ENCODE measurements around the gene PPP4C.

Gene PPP4C

GRCh38 chr16:30065943-30066760, 9.6 kb upstream of the PPP4C start:
- Histone ChIP-seq H3K9me3 (ENCODE audit: insufficient read depth, low read length) (no peaks in the 10 kb centered on the region), H3K27me3 (ENCODE audit: low read depth, low read length) (no peaks in the 10 kb centered on the region), H3K36me3 (replicated peaks; ENCODE audit: low read depth, low read length) (peaks cover 51% of the 10 kb centered on the region), H4K20me1 (ENCODE audit: insufficient read depth, low read length) (peaks cover 48% of the 10 kb centered on the region), H3K27ac (ENCODE audit: low read length) (peak overlapping the region; percentile 73), H3K4me1 (ENCODE audit: low read length) (peaks cover 18% of the 10 kb centered on the region), H3K4me3 (ENCODE audit: low read length) (peak overlapping the region; percentile 94), H3K4me2 (ENCODE audit: low read length) (peak overlapping the region; percentile 88), H2AFZ (ENCODE audit: low read depth, low read length) (no peak overlapping the region), H3K9ac (ENCODE audit: low read length) (peak overlapping the region; percentile 90), H3K79me2 (ENCODE audit: low read length) (peaks cover 63% of the 10 kb centered on the region)
- TF ChIP-seq, protein P1, sequence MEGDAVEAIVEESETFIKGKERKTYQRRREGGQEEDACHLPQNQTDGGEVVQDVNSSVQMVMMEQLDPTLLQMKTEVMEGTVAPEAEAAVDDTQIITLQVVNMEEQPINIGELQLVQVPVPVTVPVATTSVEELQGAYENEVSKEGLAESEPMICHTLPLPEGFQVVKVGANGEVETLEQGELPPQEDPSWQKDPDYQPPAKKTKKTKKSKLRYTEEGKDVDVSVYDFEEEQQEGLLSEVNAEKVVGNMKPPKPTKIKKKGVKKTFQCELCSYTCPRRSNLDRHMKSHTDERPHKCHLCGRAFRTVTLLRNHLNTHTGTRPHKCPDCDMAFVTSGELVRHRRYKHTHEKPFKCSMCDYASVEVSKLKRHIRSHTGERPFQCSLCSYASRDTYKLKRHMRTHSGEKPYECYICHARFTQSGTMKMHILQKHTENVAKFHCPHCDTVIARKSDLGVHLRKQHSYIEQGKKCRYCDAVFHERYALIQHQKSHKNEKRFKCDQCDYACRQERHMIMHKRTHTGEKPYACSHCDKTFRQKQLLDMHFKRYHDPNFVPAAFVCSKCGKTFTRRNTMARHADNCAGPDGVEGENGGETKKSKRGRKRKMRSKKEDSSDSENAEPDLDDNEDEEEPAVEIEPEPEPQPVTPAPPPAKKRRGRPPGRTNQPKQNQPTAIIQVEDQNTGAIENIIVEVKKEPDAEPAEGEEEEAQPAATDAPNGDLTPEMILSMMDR (IDR thresholded peaks at IDR 0.05; ENCODE audit: low read depth, low read length): no peak
- no peak for TF ChIP-seq EZH2phosphoT487 (IDR thresholded peaks at IDR 0.05; ENCODE audit: low read depth)

DNA sequence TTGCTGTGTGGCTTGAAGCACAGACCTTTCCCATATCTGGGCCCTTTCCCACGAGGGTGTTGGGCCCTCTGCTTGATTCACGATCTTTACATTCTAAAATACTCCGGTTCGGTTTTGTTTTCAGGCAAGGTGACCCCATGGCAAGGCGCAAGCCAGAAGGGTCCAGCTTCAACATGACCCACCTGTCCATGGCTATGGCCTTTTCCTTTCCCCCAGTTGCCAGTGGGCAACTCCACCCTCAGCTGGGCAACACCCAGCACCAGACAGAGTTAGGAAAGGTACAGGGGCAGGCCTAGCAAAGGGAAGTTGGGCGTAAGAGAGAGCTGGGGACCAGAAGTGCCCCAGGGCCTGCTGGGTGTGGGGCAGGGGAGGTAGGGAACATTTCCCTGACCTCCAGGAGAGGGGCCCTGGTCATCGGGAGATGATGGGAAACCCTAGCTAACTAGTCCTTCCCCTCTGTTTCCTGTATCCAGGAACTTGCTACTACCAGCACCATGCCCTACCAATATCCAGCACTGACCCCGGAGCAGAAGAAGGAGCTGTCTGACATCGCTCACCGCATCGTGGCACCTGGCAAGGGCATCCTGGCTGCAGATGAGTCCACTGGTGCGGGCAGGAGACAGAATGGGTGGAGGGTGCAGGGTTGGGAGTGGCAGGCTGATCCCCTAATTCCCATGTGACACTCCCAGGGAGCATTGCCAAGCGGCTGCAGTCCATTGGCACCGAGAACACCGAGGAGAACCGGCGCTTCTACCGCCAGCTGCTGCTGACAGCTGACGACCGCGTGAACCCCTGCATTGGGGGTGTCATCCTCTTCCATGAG, 8.8 kb upstream of the PPP4C start:
- Histone ChIP-seq H3K4me1 (ENCODE audit: low read length) (peaks cover 18% of the 10 kb centered on the region), H3K27me3 (ENCODE audit: low read depth, low read length) (no peaks in the 10 kb centered on the region), H3K4me2 (ENCODE audit: low read length) (peak overlapping the region; percentile 88), H3K36me3 (replicated peaks; ENCODE audit: low read depth, low read length) (peaks cover 56% of the 10 kb centered on the region), H3K9ac (ENCODE audit: low read length) (peak overlapping the region; percentile 90), H3K4me3 (ENCODE audit: low read length) (peak overlapping the region; percentile 94), H2AFZ (ENCODE audit: low read depth, low read length) (no peak overlapping the region), H4K20me1 (ENCODE audit: insufficient read depth, low read length) (peaks cover 48% of the 10 kb centered on the region), H3K27ac (ENCODE audit: low read length) (peak overlapping the region; percentile 73), H3K79me2 (ENCODE audit: low read length) (peaks cover 63% of the 10 kb centered on the region), H3K9me3 (ENCODE audit: insufficient read depth, low read length) (no peaks in the 10 kb centered on the region)
- no peak for TF ChIP-seq EZH2phosphoT487 (IDR thresholded peaks at IDR 0.05; ENCODE audit: low read depth)
- TF ChIP-seq, protein P1 (IDR thresholded peaks at IDR 0.05; ENCODE audit: low read depth, low read length): no peak

DNA sequence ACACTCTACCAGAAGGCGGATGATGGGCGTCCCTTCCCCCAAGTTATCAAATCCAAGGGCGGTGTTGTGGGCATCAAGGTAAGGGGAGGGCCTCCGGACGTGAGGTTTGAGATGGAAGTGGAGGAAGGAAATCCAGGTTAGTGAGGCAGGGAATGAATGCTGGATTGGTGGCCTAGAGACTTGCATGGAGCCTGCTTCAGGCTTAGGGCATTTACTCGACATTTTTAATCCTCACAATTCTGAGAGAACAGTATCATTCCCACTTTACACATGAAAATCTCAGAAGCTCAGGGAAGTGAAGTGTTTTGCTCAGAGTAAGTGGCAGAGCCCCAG, 8.2 kb upstream of the PPP4C start:
- no peak overlapping the region for H3K27ac ChIP-seq (ENCODE audit: low read length)
- no peaks in the 10 kb centered on the region for H3K9me3 ChIP-seq (ENCODE audit: insufficient read depth, low read length)
- H3K36me3 ChIP-seq (replicated peaks; ENCODE audit: low read depth, low read length): peaks cover 60% of the 10 kb centered on the region
- peak overlapping the region; percentile 94; the same call in 1 of the 2 replicates for H3K4me3 ChIP-seq (ENCODE audit: low read length)
- no peak for TF ChIP-seq EZH2phosphoT487 (IDR thresholded peaks at IDR 0.05; ENCODE audit: low read depth)
- TF ChIP-seq, protein P1 (IDR thresholded peaks at IDR 0.05; ENCODE audit: low read depth, low read length): no peak
- H2AFZ ChIP-seq (ENCODE audit: low read depth, low read length): no peak overlapping the region
- H3K4me2 ChIP-seq (ENCODE audit: low read length): peak overlapping the region; percentile 88; the same call in 1 of the 2 replicates
- no peak overlapping the region for H3K9ac ChIP-seq (ENCODE audit: low read length)
- H3K79me2 ChIP-seq (ENCODE audit: low read length): peaks cover 63% of the 10 kb centered on the region
- peaks cover 48% of the 10 kb centered on the region for H4K20me1 ChIP-seq (ENCODE audit: insufficient read depth, low read length)
- no peaks in the 10 kb centered on the region for H3K27me3 ChIP-seq (ENCODE audit: low read depth, low read length)
- peaks cover 18% of the 10 kb centered on the region for H3K4me1 ChIP-seq (ENCODE audit: low read length)

- Histone ChIP-seq H3K9me3 (ENCODE audit: insufficient read depth, low read length) (no peaks in the 10 kb centered on the region), H3K36me3 (replicated peaks; ENCODE audit: low read depth, low read length) (peaks cover 60% of the 10 kb centered on the region), H3K4me3 (ENCODE audit: low read length) (no peak overlapping the region), H3K27me3 (ENCODE audit: low read depth, low read length) (no peaks in the 10 kb centered on the region), H3K27ac (ENCODE audit: low read length) (no peak overlapping the region), H3K4me1 (ENCODE audit: low read length) (peaks cover 16% of the 10 kb centered on the region), H4K20me1 (ENCODE audit: insufficient read depth, low read length) (peaks cover 48% of the 10 kb centered on the region), H3K9ac (ENCODE audit: low read length) (no peak overlapping the region), H2AFZ (ENCODE audit: low read depth, low read length) (no peak overlapping the region), H3K4me2 (ENCODE audit: low read length) (no peak overlapping the region), H3K79me2 (ENCODE audit: low read length) (peaks cover 63% of the 10 kb centered on the region)
- TF ChIP-seq, protein P1 (IDR thresholded peaks at IDR 0.05; ENCODE audit: low read depth, low read length): no peak
- TF ChIP-seq EZH2phosphoT487 (IDR thresholded peaks at IDR 0.05; ENCODE audit: low read depth): no peak
Observed at GRCh38 chr16:30068333-30068732, 7.5 kb upstream of the PPP4C start.
